ENCODE data around the gene FHIT.
"Not testable (repeated sequence)": the region's sequence is repeated elsewhere in the genome, so short reads cannot be mapped to it uniquely, and the experiment has no call there.

Gene FHIT

DNA sequence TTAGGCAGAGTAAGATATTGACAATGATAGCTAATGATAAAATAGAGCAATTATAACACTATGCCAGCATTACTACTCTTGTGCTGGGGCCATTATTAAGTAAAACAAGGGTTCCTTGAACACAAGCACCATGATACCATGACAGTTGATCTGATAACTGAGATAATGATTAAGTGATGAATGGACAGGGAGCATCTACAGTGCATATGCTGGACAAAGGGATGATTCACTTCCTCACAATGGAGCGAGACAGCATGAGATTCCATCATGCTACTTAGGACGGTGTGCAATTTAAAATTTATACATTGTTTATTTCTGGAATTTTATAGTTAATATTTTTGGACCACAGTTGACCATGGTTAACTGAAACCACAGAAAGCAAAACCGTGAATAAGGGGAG, 156.6 kb downstream of the FHIT start:
- no peak for DNase-seq

GRCh38 chr3:61093364-61093763, 157.9 kb downstream of the FHIT start:
- no peak for DNase-seq

- no peak for DNase-seq
These were observed 158.4 kb downstream of the FHIT start for GRCh38 chr3:61092870-61093269.

GRCh38 chr3:61090389-61091169, 160.7 kb downstream of the FHIT start:
- DNase-seq: no peak

- DNase-seq: no peak
These were observed 163.8 kb downstream of the FHIT start for GRCh38 chr3:61087465-61087864.

DNA sequence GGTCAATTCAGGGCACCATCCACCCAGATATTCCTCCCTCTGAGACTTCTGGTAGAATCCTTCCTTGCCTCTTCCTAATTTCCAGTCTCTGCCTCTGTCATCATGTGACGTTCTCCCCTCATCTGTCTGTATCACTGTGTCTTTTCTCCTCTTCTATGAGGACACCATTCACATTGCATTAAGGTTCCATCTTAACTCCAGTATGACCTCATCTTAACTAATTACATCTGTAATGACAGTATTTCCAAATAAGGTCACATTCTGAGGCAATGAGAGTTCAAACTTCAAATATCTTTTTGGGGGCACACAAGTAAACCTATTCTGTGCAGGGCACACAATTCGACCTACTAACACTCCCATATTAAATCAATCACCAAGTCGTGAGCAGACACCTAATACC, 169.7 kb downstream of the FHIT start:
- no peak for DNase-seq

DNA sequence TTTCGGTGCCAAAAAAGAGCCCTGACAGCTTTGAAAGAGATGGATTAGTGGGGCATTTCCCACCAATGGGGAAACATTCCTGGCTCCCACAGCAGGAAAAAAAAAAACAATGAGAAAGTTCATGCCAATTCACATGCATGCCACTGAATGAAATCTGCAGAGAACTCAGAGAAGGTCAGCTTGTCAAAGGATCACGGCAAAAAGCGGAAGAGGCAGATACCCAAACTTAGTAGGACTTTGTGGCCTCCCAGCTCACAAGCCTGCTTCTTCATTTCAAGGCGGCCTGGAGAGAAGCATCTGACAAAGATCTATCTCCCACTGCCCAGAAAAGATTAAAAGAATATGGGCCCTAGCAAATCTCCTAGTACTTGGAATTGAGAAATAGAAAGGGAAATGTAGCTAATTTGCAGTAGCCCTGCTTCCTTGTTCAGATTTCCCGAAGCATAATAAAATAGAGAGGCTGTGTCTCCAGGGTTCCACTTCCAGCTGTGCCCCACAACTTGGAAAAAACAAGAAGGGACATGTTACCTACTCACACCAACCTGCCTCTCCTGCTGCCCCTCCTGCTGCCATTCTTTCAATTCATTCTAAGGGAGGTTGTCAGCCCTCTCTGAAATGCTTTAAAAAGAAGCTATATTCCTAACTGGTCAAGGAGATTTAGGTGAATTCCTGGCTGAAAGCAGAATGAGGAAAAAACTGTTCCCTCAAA, 170.4 kb downstream of the FHIT start:
- no peak for DNase-seq

DNA sequence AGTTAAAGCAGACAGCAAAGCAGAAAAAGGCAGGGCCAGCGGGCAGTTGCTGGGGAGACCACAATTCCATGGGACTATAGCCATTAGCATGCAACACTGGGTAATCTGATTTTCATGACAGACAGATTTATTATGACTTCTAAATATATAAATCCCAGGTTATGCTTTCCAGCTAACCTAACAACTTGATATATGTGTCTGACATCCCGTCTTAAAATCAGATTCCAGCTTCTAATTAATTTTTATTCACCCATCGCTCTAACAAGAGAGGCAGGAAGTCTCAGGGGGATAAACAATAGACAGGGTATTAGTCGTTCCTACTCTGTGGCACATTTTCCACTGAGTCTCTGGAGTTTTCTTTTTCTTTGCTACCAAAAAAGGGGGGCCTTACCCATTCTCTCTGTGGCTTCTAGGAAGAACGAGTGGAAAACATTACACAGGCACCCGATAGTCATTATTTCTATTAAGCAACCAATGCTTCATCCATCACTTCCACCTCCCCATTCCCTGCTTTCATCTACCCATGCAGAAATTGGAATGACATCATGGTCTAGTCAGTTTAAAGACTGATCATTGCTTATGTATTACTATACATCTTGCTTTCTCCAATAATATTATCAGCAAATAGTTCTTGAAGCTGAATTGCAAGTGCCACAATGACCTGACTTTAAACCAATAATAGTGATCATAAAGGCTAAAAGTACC, 173.1 kb downstream of the FHIT start:
- no peak for DNase-seq

GRCh38 chr3:61077551-61077950, 173.7 kb downstream of the FHIT start:
- no peak for DNase-seq

- DNase-seq: no peak
These were observed 176.5 kb downstream of the FHIT start for GRCh38 chr3:61074783-61075182.

- no peak for DNase-seq
These were observed 177.6 kb downstream of the FHIT start for GRCh38 chr3:61073566-61074165.

DNA sequence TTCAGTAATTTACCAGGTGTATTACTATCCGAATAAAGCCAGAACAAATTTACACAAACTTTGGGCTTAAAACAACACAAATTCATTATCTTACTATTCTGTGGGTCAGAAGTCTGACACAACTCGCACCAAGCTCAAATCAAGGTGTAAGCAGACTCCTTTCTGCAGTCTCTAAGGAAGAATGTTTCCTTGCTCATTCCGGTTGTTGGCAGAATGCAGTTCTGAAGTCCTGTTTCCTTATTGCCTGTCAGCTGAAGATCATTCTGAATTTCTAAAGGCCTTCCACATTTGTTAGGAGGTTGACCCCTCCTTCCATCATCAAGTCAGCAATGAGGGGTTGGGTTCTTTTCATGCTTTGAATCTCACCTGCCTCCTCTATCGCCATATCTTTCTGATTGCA, 183.2 kb downstream of the FHIT start:
- DNase-seq: no peak

DNA sequence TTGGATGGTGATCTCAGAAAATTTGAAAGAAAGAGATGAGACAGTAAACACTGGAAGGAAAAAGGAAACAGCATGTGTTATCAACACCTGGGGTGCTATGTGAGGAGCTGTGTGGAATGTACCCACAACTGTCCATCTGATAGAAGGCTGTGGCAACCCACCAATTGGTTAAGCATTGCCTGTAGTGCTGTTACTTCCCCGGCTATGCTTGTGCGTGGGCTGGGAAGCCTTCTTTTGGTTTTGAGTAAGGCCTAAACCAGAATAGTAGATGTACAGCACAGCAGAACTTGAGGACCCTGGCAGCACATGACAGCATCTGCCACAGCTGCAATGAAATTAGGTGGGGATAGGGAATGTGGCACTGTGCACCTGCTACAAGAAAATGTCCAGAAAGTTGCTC, 184.5 kb downstream of the FHIT start:
- no peak for DNase-seq

DNA sequence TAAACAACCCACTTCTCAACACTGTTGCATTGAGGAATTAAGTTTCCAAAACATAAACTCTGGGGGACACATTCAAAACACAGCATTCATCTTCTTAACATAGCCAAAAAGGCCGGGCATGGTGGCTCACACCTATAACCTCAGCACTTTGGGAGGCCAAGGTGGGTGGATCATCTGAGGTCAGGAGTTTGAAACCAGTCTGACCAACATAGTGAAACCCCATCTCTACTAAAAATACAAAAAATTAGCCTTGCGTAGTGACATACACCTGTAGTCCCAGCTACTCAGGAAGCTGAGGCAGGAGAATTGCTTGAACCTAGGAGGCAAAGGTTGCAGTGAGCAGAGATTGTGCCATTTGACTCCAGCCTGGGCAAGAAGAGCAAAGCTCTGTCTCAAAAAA, 185.0 kb downstream of the FHIT start:
- not testable (repeated sequence) for DNase-seq

- no peak for DNase-seq
These were observed 185.7 kb downstream of the FHIT start for GRCh38 chr3:61065451-61066011.

GRCh38 chr3:61061092-61061723, 190.0 kb downstream of the FHIT start:
- DNase-seq: no peak

GRCh38 chr3:61060411-61060861, 190.8 kb downstream of the FHIT start:
- no peak for DNase-seq

DNA sequence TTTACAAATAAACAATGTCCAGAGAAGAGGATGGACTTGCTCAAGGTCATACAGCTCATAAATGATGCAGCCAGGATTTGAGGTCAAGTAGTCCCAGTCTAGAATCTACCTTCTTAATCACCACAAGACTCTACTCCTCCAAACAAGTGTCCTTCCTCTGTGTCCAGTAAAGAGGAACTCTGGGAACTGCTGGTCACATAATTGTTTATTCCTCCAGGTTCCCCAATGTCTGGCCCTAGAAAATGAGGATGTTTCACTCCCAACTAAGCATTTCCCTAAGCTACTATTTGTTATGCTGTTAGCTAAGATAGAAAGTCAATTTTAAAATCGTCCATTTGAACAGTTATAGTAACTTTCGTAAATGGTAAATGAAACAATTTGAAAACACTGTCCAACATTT, 192.4 kb downstream of the FHIT start:
- peak; percentile 22 for DNase-seq

DNA sequence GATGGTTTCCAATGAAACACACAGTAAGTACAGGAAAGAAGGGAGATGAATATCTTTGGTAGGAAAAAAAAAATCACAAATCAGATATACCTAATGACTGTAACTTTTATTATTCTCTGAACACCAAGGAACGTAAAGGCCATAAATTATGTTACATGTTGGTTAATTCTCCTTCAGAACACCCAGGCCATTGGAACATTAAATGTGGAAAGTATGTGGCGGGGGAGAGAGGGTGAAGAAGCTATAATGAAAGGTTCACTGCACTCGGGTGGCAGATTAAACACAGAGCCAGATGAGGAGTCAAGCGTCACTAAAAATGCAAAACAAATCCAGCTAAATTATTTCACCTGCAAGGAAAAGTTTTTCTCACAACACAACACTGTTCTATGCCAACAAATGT, 193.8 kb downstream of the FHIT start:
- DNase-seq: no peak

- DNase-seq: no peak
These were observed 195.8 kb downstream of the FHIT start for GRCh38 chr3:61055447-61055846.

DNA sequence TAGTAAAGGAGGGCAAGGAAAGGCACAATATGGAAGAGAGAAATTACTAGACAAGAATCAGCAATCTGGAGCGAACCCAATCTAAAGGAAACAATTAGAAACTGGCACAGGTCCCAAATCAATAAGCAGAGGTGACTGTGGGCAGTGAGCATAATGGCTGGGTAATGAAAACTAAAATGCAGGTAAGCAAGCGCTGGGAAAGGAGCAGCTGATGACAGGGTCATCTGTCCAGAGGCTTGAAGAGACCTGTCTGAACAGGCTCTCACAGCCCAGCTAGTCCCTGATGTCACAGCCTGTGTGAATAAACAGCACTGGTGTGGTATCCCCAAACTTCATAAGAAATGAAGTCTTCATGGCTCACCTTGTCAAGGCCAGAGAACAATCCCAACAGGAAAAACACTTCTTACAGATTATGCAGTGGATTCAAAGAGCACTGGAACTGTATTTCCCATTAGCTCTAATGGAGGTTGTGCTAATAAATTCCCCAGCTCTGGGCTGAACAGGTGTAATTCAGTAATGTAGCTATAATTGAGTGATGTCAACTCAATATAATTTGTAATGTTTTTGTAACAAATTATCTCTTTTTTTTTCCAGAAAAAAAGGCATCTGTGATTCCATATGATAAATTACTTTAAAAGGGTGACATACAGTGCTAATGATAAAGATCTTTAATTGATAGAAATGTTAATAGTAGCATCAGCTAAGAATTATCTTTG, 197.3 kb downstream of the FHIT start:
- DNase-seq: no peak

DNA sequence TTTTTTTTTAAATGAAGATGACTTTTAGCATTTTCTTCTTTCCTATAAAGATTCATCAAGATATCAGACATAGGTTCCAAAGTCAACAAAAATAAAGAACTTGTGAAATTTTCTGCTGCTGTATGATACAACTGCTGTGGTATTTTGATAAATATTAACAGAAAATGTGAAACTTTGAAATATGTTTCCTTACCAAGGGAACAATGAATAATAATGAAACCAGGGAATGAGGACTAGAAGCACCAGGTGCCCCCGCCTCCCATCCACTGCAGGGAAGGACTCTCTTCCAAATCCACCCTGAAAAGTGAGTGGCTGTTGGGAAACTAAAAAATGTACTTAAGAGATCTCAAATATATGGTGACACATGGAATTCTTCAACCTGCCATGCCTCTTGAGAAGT, 198.4 kb downstream of the FHIT start:
- DNase-seq: no peak

Data from inflammatory macrophage treated with lipopolysaccharide for 4 hours (primary cell).